ENCODE data around the gene OOSP4A.

DNA sequence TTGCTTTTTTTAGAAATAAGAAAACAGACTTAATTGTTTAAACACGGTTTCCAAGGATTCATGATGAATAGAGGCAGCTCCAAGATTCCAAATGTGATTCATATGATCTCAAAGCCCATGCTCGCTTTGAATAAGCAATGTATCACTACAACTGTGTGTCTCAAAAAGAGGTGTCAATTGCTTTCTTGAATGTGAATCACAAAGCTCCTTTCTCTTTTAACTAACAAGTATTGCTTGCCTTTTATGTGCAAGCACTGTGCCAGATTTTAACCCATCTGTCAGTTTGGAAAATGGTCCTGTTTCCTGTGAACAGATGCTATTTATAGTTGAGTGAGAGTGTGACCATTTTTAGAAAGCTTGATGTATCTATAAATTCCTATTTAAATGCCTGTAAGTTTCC lies 19.1 kb upstream of the OOSP4A start:
- no peak for TF ChIP-seq NRL (CRISPR knock-in tag; IDR thresholded peaks at IDR 0.05; ENCODE audit: borderline replicate concordance)
- TF ChIP-seq ETV6 (CRISPR knock-in tag; conservative IDR thresholded peaks at IDR 0.05) = no peak
- TF ChIP-seq MED13 (CRISPR knock-in tag; IDR thresholded peaks at IDR 0.05) = no peak
- no peak for TF ChIP-seq HMG20A (CRISPR knock-in tag; IDR thresholded peaks at IDR 0.05; ENCODE audit: borderline replicate concordance)
- TF ChIP-seq, protein P1, sequence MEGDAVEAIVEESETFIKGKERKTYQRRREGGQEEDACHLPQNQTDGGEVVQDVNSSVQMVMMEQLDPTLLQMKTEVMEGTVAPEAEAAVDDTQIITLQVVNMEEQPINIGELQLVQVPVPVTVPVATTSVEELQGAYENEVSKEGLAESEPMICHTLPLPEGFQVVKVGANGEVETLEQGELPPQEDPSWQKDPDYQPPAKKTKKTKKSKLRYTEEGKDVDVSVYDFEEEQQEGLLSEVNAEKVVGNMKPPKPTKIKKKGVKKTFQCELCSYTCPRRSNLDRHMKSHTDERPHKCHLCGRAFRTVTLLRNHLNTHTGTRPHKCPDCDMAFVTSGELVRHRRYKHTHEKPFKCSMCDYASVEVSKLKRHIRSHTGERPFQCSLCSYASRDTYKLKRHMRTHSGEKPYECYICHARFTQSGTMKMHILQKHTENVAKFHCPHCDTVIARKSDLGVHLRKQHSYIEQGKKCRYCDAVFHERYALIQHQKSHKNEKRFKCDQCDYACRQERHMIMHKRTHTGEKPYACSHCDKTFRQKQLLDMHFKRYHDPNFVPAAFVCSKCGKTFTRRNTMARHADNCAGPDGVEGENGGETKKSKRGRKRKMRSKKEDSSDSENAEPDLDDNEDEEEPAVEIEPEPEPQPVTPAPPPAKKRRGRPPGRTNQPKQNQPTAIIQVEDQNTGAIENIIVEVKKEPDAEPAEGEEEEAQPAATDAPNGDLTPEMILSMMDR (CRISPR knock-in tag; IDR thresholded peaks at IDR 0.05) = no peak
